Type B pancreatic cell (in vitro differentiated cells): Measurements from ENCODE around the gene OR52B4. TPM values are rescaled to one million over a fixed set of nuclear protein-coding genes. Genes with fewer than 3 reads are reported as not detected.
"Not testable (repeated sequence)": the region's sequence is repeated elsewhere in the genome, so short reads cannot be mapped to it uniquely, and the experiment has no call there.

Experiments used
- DNase-seq: peaks from one replicate; pipeline ENCODE4 v3.0.0; 2021; ENCODE audit warnings: mixed read lengths; ENCODE audit not compliant: unreplicated experiment; ENCODE audit errors: extremely low spot score
- H3K27ac Mint-ChIP-seq: 2 replicates; pipeline ENCODE4 v1.8.0; 2021; ENCODE audit warnings: mild to moderate bottlenecking, mixed read lengths
- H3K27me3 Mint-ChIP-seq: 2 replicates; pipeline ENCODE4 v1.8.0; 2021; ENCODE audit warnings: mixed read lengths
- H3K36me3 Mint-ChIP-seq: 2 replicates; pipeline ENCODE4 v1.8.0; 2021; ENCODE audit warnings: mixed read lengths
- H3K4me1 Mint-ChIP-seq: one replicate; pipeline ENCODE4 v1.8.0; 2021; ENCODE audit warnings: mixed read lengths; ENCODE audit not compliant: unreplicated experiment
- H3K4me3 Mint-ChIP-seq: 2 replicates; pipeline ENCODE4 v1.8.0; 2021; ENCODE audit warnings: mild to moderate bottlenecking, mixed read lengths
- H3K9me3 Mint-ChIP-seq: 2 replicates; pipeline ENCODE4 v1.8.0; 2021; ENCODE audit warnings: mixed read lengths
- CTCF ChIP-seq: fragments of 200-600 bp; sonication (generic); conservative IDR thresholded peaks from 2 replicates; pipeline ENCODE4 v1.5.0; 2021; ENCODE audit warnings: antibody characterized with exemption, mild to moderate bottlenecking
- long read RNA-seq: library from polyadenylated mRNA; unstranded; transcript quantifications from one replicate; pipeline ENCODE4 v2.0.0, GENCODE V29; 2020
- total RNA-seq: library from RNA; stranded (reverse); gene quantifications from 2 replicates; pipeline ENCODE4 v1.2.1, GENCODE V29; 2021; ENCODE audit warnings: low replicate concordance

The OR52B4 gene
- total RNA-seq = not detected in 2 replicates
- long read RNA-seq = 0 reads

DNA sequence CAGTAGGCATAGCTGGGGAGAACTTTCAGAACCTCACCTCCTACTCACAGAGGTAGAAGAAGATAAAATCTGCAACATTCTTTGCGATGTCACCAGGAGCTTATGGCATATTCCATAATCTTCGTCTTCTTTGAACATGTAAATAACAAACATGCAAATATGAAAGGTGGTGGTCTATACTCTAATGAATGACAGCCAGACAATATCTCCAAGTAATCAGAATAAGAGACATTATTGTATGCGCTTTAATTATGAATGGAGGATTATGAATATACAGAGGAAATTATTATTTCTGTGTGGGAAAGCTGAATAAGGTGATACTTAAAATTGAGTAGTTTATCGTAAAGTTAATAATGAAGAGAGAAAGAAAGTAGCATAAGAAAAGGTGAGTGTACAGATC lies at the start of gene OR52B4:
Gene OR52B4, minus strand, starts transcription at position 101 of the 400 bp plus-strand sequence. Its CDS starts 91 bp downstream, at position 10.
- no peaks in the 10 kb centered on the region for H3K27me3 Mint-ChIP-seq
- no peaks in the 10 kb centered on the region for H3K9me3 Mint-ChIP-seq
- no peak for TF ChIP-seq CTCF
- H3K4me3 Mint-ChIP-seq = no peak within 1 kb of the TSS
- no peak for DNase-seq
- H3K36me3 Mint-ChIP-seq = no peaks in the 10 kb centered on the region
- H3K4me1 Mint-ChIP-seq = no peaks in the 10 kb centered on the region
- H3K27ac Mint-ChIP-seq = no peak within 1 kb of the TSS

GRCh38 chr11:4416816-4417215 lies 48.6 kb upstream of the OR52B4 start:
- TF ChIP-seq CTCF = no peak
- DNase-seq = no peak
- H3K27me3 Mint-ChIP-seq = peaks cover 2% of the 10 kb centered on the region
- no peak overlapping the region for H3K27ac Mint-ChIP-seq
- no peaks in the 10 kb centered on the region for H3K36me3 Mint-ChIP-seq
- no peak overlapping the region for H3K4me3 Mint-ChIP-seq
- H3K4me1 Mint-ChIP-seq = no peaks in the 10 kb centered on the region
- H3K9me3 Mint-ChIP-seq = no peaks in the 10 kb centered on the region

GRCh38 chr11:4416306-4416705 lies 48.1 kb upstream of the OR52B4 start:
- H3K27ac Mint-ChIP-seq = no peak overlapping the region
- DNase-seq = no peak
- no peaks in the 10 kb centered on the region for H3K36me3 Mint-ChIP-seq
- H3K9me3 Mint-ChIP-seq = no peaks in the 10 kb centered on the region
- no peaks in the 10 kb centered on the region for H3K4me1 Mint-ChIP-seq
- TF ChIP-seq CTCF = no peak
- no peak overlapping the region for H3K4me3 Mint-ChIP-seq
- peaks cover 2% of the 10 kb centered on the region for H3K27me3 Mint-ChIP-seq

- peaks cover 15% of the 10 kb centered on the region for H3K27me3 Mint-ChIP-seq
- H3K36me3 Mint-ChIP-seq, H3K4me3 Mint-ChIP-seq, H3K27ac Mint-ChIP-seq, DNase-seq, H3K9me3 Mint-ChIP-seq, H3K4me1 Mint-ChIP-seq: not testable (repeated sequence)
Observed at GRCh38 chr11:4406206-4406605, 38.0 kb upstream of the OR52B4 start.

GRCh38 chr11:4393858-4394223 lies 25.7 kb upstream of the OR52B4 start:
- peaks cover 4% of the 10 kb centered on the region for H3K9me3 Mint-ChIP-seq
- peaks cover 14% of the 10 kb centered on the region for H3K4me1 Mint-ChIP-seq
- DNase-seq = no peak
- peak overlapping the region; percentile 90 for H3K4me3 Mint-ChIP-seq
- TF ChIP-seq CTCF = no peak
- H3K27me3 Mint-ChIP-seq = no peaks in the 10 kb centered on the region
- peak overlapping the region; percentile 61 for H3K27ac Mint-ChIP-seq
- peaks cover 17% of the 10 kb centered on the region for H3K36me3 Mint-ChIP-seq

DNA sequence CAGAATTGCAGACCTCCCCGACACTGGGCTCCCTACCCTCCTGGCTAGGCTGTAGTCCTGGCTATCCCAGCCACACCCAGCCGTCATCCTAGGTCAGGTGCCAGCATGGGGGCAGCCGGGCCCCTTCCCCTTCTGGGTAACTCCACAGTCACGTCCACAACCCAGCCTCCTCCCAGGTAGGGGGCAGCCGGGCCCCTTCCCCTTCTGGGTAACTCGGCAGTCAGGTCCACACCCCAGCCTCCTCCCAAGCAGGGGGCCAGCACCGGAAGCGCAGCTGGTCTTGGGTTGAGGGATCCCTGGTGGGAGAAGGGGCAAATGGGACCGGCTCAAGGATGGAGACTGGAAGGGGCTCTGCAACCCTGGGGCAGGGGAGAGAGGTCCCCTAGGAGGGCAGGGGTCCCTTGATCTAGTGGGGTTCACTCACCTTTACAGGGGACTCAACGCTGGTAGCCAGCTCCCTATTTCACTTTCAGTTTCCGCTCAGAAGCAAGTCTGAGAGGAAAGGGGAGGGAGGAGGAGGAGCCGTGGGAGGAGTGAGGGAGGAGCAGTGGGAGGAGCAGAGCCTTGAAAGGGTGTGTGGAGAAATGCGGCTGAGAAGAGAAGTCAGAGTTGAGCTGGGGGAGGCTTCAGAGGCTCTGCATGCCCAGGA lies 25.1 kb upstream of the OR52B4 start, which contains the start of gene TRIM21:
Gene TRIM21, minus strand, starts transcription at position 494 of the 649 bp plus-strand sequence. CDS start 3,293 bp downstream, outside the sequence.
- Mint-ChIP-seq H3K9me3 (peaks cover 4% of the 10 kb centered on the region), H3K4me3 (peak within 1 kb of the TSS; percentile 90), H3K27me3 (no peaks in the 10 kb centered on the region), H3K27ac (peak within 1 kb of the TSS; percentile 61), H3K36me3 (peaks cover 18% of the 10 kb centered on the region), H3K4me1 (peaks cover 14% of the 10 kb centered on the region)
- DNase-seq = no peak
- no peak for TF ChIP-seq CTCF
